K562 (cell line): ENCODE data around the gene RHCG. TPM values are rescaled to one million over a fixed set of nuclear protein-coding genes. Genes with fewer than 3 reads are reported as not detected.

ENCODE experiments used
- ATAC-seq: fragments of 200-7000 bp; cut with Tn5 transposase; 3 replicates; pipeline ENCODE4 v1.9.1; 2020; ENCODE audit warnings: moderate library complexity
- BruUV-seq: library from RNA; stranded (reverse); fragments of 400-500 nt; replicated peaks from 2 replicates; lab custom pipeline; 2021; lab: Mats Ljungman, UMichigan
- CTCF ChIA-PET: fragments of 300-600 bp; formaldehyde crosslinking; extraction: SDS; loops from one replicate; lab custom pipeline; 2021; ENCODE audit warnings: low intra/inter-chr PET ratio; lab: Yijun Ruan, JAX
- POLR2A ChIA-PET: fragments of 300-600, 350-650 bp; sonication (Branson Sonifier 250); formaldehyde crosslinking; extraction: SDS; loops from one replicate; lab custom pipeline; 2021; ENCODE audit warnings: antibody characterized with exemption, inconsistent platforms; lab: Yijun Ruan, JAX
- DNase-seq, 4 experiments: peaks; one replicate each; pipeline versions ENCODE4 v3.0.0 to v3.0.0-alpha.2; 2011 to 2018; ENCODE audit warnings: low spot score in 3 of 4, mixed read lengths in 3 of 4; ENCODE audit errors: extremely low read depth in 1 of 4
- FAIRE-seq: peaks from 2 replicates; lab custom pipeline; 2011; peaks lifted over from hg19 to GRCh38; lab: Jason Lieb, UNC
- H2AFZ ChIP-seq: 2 replicates; pipeline ENCODE4 v1.6.0; 2011; ENCODE audit warnings: low read depth, low read length, control low read depth, inconsistent platforms
- H3K27ac ChIP-seq: fragments of 200-600 bp; 3 replicates; pipeline ENCODE4 v1.8.0; 2011; ENCODE audit warnings: low read depth, mild to moderate bottlenecking, control low read depth, inconsistent platforms, low read length, moderate library complexity, mixed read lengths; ENCODE audit errors: extremely low read depth
- H3K27me3 ChIP-seq, 2 experiments: fragments of 300-600 bp in 1 of 2; 2 replicates in 1 of 2; 3 replicates in 1 of 2; pipeline versions ENCODE4 v1.6.0 to v1.8.0; 2011; ENCODE audit warnings: inconsistent platforms in 2 of 2, low read length in 2 of 2, mild to moderate bottlenecking in 1 of 2, mixed read lengths in 1 of 2, moderate library complexity in 1 of 2; ENCODE audit not compliant: control insufficient read depth in 2 of 2, insufficient read depth in 2 of 2
- H3K36me3 ChIP-seq: fragments of 300-600 bp; 3 replicates; pipeline ENCODE4 v1.8.0; 2011; ENCODE audit warnings: mild to moderate bottlenecking, low read length, inconsistent platforms; ENCODE audit not compliant: control insufficient read depth, insufficient read depth
- H3K4me1 ChIP-seq, 2 experiments: fragments of 200-600 bp in 1 of 2; replicated peaks in 1 of 2; 2 replicates in 1 of 2; 3 replicates in 1 of 2; pipeline versions ENCODE4 v1.5.1 to v1.8.0; 2011; ENCODE audit warnings: inconsistent platforms in 2 of 2, low read length in 2 of 2, mild to moderate bottlenecking in 1 of 2, mixed read lengths in 1 of 2, moderate library complexity in 1 of 2; ENCODE audit not compliant: control insufficient read depth in 2 of 2, insufficient read depth in 2 of 2
- H3K4me2 ChIP-seq: 2 replicates; pipeline ENCODE4 v1.6.1; 2011; ENCODE audit warnings: low read length, control low read depth, inconsistent platforms, mixed read lengths; ENCODE audit not compliant: insufficient read depth
- H3K4me3 ChIP-seq: fragments of 200-600 bp; sonication (generic), shearing (Covaris generic); 2 replicates; pipeline ENCODE4 v1.5.1; 2016; ENCODE audit warnings: control low read depth, inconsistent platforms
- H3K79me2 ChIP-seq: fragments of 200-600 bp; 3 replicates; pipeline ENCODE4 v1.8.0; 2011; ENCODE audit warnings: low read length, inconsistent platforms; ENCODE audit not compliant: control insufficient read depth, insufficient read depth
- H3K9ac ChIP-seq, 2 experiments: 2 replicates each; pipeline versions ENCODE4 v1.6.0 to v1.6.1; 2011; ENCODE audit warnings: low read depth in 2 of 2, low read length in 2 of 2, control low read depth in 1 of 2, inconsistent platforms in 1 of 2, mild to moderate bottlenecking in 1 of 2, mixed read lengths in 1 of 2; ENCODE audit not compliant: insufficient read depth in 1 of 2
- H3K9me1 ChIP-seq: one replicate; pipeline ENCODE4 v1.6.0; 2011; ENCODE audit warnings: inconsistent platforms, mild to moderate bottlenecking, low read length, moderate library complexity; ENCODE audit not compliant: control insufficient read depth, insufficient read depth
- H3K9me3 ChIP-seq: replicated peaks from 2 replicates; pipeline ENCODE4 v1.5.1; 2011; ENCODE audit warnings: low read depth, low read length, inconsistent platforms; ENCODE audit not compliant: control insufficient read depth, insufficient read depth
- H4K20me1 ChIP-seq: replicated peaks from 2 replicates; pipeline ENCODE4 v1.6.1; 2011; ENCODE audit warnings: low read length, inconsistent platforms, mixed read lengths; ENCODE audit not compliant: control insufficient read depth, insufficient read depth
- BCOR ChIP-seq: fragments of 450-650 bp; IDR thresholded peaks from 2 replicates; pipeline ENCODE4 v1.6.1; 2016
- CHD2 ChIP-seq: IDR thresholded peaks from 2 replicates; pipeline ENCODE4 v1.6.1; 2011; ENCODE audit warnings: low read depth, low read length
- GATAD2A ChIP-seq: fragments of 450-650 bp; IDR thresholded peaks from 2 replicates; pipeline ENCODE4 v1.6.1; 2017
- L3MBTL2 ChIP-seq: fragments of 450-650 bp; IDR thresholded peaks from 2 replicates; pipeline ENCODE4 v1.6.1; 2016; ENCODE audit warnings: mild to moderate bottlenecking, moderate library complexity
- MCM7 ChIP-seq, 2 experiments: fragments of 450-650 bp; IDR thresholded peaks; 2 replicates each; pipeline ENCODE4 v1.6.1; 2016 to 2018
- NBN ChIP-seq: fragments of 450-650 bp; IDR thresholded peaks from 2 replicates; pipeline ENCODE4 v1.6.1; 2016; ENCODE audit warnings: low read depth, mild to moderate bottlenecking
- NFIC ChIP-seq: fragments of 450-650 bp; IDR thresholded peaks from 2 replicates; pipeline ENCODE4 v1.6.1; 2017; ENCODE audit warnings: mild to moderate bottlenecking, inconsistent platforms
- OTX1 ChIP-seq: fragments of 450-650 bp; formaldehyde crosslinking; IDR thresholded peaks from 2 replicates; pipeline ENCODE4 v1.4.0; 2022; ENCODE audit warnings: mild to moderate bottlenecking
- RHOXF2B ChIP-seq: fragments of 250-450 bp; sonication (Bioruptor Pico); conservative IDR thresholded peaks from 2 replicates; pipeline ENCODE4 v1.5.1; 2021
- TRIM24 ChIP-seq, 2 experiments: fragments of 450-650 bp; IDR thresholded peaks; 2 replicates each; pipeline ENCODE4 v1.6.1; 2016
- ZNF354B ChIP-seq: fragments of 250-450 bp; sonication (Bioruptor Pico); IDR thresholded peaks from 2 replicates; pipeline ENCODE4 v1.4.0; 2020
- ZNF778 ChIP-seq: fragments of 450-650 bp; formaldehyde crosslinking; IDR thresholded peaks from 2 replicates; pipeline ENCODE4 v1.4.0; 2020; ENCODE audit warnings: mild to moderate bottlenecking, moderate library complexity
- ZZZ3 ChIP-seq: fragments of 450-650 bp; IDR thresholded peaks from 2 replicates; pipeline ENCODE4 v1.6.1; 2016; ENCODE audit warnings: antibody characterized with exemption, mild to moderate bottlenecking, moderate library complexity
- WGBS: fragments of 100-300 bp; shearing (Covaris generic); methylation state at CpG from one replicate; pipeline ENCODE4 v1.1.6; 2016; ENCODE audit warnings: low coverage, mixed read lengths; ENCODE audit not compliant: insufficient coverage; ENCODE audit errors: missing lambda C conversion rate; 5-methylcytosine and 5-hydroxymethylcytosine counted together
- in situ Hi-C: fragments of 300-500 bp; cut with MboI; formaldehyde crosslinking; loops from 4 replicates; pipeline ENCODE4 v1.15.0; 2018; ENCODE audit warnings: inconsistent platforms, mixed read lengths
- intact Hi-C: fragments of 100-400 bp; cut with micrococcal nuclease; formaldehyde crosslinking; loops from 2 replicates; pipeline ENCODE4 v1.14.2; 2022
- polyA plus RNA-seq, 8 experiments: library from polyadenylated mRNA; depleted of rRNA in 4 of 8; stranded (reverse) in 5 of 8; unstranded in 3 of 8; fragments of >200 nt; fragmentation: Nextera tagmentation in 2 of 8; fragmentation: Illumina TruSeq in 1 of 8; extraction: Ambion mirVana in 2 of 8; extraction: Trizol in 1 of 8; gene quantifications; 2 replicates each; pipeline versions ENCODE4 v1.2.1 to v1.2.3, GENCODE V29; 2011 to 2014; ENCODE audit warnings: inconsistent platforms in 1 of 8, missing spikeins in 1 of 8
- total RNA-seq, 7 experiments: library from RNA; depleted of rRNA in 6 of 7; stranded (reverse); fragments of >200 nt in 6 of 7; fragmentation: Illumina TruSeq in 2 of 7; extraction: Trizol in 2 of 7; gene quantifications; 2 replicates each; pipeline versions ENCODE4 v1.2.1 to v1.2.3, GENCODE V29; 2011 to 2021; ENCODE audit warnings: low replicate concordance in 1 of 7
- TF ChIP-seq, protein P1 (sequence below): fragments of 250-450 bp; sonication (Bioruptor Pico); IDR thresholded peaks from 2 replicates; pipeline ENCODE4 v1.4.0; 2020; ENCODE audit warnings: mild to moderate bottlenecking, moderate library complexity, borderline replicate concordance
- TF ChIP-seq, protein P2 (sequence below): fragments of 150-350 bp; conservative IDR thresholded peaks from 2 replicates; pipeline ENCODE4 v1.6.1; 2014; ENCODE audit warnings: low read length

Gene RHCG
- total and polyA plus RNA-seq, 9 of the 15 experiments (the other 6 are each of a cell fraction or from before 2014, with no cell fraction given) = not detected

DNA sequence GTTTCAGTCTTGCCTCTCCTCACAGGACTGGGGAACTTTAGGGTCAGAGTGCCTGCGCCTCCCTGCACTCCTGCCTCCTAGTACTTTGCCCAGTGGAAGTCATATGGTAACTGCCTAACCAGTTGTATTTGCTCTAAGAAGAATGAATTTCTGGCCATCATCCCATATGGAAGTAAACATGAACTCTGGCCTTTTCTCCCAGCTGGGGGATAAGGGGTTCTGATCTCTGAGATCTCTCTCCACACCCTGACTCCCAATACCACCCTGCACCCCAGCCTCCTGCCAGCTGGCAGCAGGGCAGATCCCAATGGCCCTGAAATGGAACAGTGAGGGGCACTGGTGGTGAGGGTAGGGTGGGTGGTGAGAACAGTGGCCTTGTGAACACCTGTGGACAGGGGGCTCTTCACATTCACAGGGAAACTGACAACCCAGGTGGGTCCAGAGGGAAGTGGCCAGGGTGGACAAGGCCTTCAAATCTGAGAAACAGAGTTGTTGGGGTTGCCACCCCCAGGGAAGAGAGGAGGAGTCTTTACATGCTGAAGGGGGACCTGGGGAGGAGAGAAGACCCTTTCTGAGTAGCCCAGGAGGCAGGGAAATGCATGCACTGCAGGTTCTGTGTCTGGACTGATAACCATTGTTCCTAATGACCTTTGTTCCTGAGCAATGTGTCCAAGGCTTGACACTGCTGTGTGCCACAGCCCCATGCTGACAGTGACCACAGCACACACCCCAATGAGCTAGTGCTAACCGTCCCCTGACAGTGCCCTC is 36.9 kb downstream of the RHCG start:
- H3K9ac ChIP-seq = no peak overlapping the region
- in situ Hi-C loops = no loop called here
- no peak overlapping the region for H3K4me3 ChIP-seq
- no peaks in the 10 kb centered on the region for H3K9me1 ChIP-seq
- WGBS = 0% methylated on average over 2 of the region's 2 CpGs
- FAIRE-seq (no peak), DNase-seq (no peak), ATAC-seq (no peak)
- ChIA-PET POLR2A (no interaction called here), CTCF (no interaction called here)
- no peak overlapping the region for H2AFZ ChIP-seq
- TF ChIP-seq ZNF778 (CRISPR knock-in tag) (no peak), RHOXF2B (CRISPR knock-in tag) (no peak), CHD2 (no peak), ZZZ3 (no peak), NFIC (no peak), L3MBTL2 (no peak), BCOR (no peak), TRIM24 (IDR thresholded peaks at IDR 0.05) (no peak), OTX1 (CRISPR knock-in tag) (no peak), MCM7 (IDR thresholded peaks at IDR 0.05) (no peak), GATAD2A (no peak), ZNF354B (CRISPR knock-in tag) (no peak), NBN (no peak)
- TF ChIP-seq, protein P1, sequence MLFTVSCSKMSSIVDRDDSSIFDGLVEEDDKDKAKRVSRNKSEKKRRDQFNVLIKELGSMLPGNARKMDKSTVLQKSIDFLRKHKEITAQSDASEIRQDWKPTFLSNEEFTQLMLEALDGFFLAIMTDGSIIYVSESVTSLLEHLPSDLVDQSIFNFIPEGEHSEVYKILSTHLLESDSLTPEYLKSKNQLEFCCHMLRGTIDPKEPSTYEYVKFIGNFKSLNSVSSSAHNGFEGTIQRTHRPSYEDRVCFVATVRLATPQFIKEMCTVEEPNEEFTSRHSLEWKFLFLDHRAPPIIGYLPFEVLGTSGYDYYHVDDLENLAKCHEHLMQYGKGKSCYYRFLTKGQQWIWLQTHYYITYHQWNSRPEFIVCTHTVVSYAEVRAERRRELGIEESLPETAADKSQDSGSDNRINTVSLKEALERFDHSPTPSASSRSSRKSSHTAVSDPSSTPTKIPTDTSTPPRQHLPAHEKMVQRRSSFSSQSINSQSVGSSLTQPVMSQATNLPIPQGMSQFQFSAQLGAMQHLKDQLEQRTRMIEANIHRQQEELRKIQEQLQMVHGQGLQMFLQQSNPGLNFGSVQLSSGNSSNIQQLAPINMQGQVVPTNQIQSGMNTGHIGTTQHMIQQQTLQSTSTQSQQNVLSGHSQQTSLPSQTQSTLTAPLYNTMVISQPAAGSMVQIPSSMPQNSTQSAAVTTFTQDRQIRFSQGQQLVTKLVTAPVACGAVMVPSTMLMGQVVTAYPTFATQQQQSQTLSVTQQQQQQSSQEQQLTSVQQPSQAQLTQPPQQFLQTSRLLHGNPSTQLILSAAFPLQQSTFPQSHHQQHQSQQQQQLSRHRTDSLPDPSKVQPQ (CRISPR knock-in tag) = no peak
- TF ChIP-seq, protein P2, sequence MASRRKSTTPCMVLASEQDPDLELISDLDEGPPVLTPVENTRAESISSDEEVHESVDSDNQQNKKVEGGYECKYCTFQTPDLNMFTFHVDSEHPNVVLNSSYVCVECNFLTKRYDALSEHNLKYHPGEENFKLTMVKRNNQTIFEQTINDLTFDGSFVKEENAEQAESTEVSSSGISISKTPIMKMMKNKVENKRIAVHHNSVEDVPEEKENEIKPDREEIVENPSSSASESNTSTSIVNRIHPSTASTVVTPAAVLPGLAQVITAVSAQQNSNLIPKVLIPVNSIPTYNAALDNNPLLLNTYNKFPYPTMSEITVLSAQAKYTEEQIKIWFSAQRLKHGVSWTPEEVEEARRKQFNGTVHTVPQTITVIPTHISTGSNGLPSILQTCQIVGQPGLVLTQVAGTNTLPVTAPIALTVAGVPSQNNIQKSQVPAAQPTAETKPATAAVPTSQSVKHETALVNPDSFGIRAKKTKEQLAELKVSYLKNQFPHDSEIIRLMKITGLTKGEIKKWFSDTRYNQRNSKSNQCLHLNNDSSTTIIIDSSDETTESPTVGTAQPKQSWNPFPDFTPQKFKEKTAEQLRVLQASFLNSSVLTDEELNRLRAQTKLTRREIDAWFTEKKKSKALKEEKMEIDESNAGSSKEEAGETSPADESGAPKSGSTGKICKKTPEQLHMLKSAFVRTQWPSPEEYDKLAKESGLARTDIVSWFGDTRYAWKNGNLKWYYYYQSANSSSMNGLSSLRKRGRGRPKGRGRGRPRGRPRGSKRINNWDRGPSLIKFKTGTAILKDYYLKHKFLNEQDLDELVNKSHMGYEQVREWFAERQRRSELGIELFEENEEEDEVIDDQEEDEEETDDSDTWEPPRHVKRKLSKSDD = no peak
- intact Hi-C loops = no loop called here
- no peaks in the 10 kb centered on the region for H3K9me3 ChIP-seq
- no peak overlapping the region for H3K27ac ChIP-seq
- no peaks in the 10 kb centered on the region for H3K36me3 ChIP-seq
- no peaks in the 10 kb centered on the region for H3K79me2 ChIP-seq
- H3K27me3 ChIP-seq = peaks cover 0 to 4% of the 10 kb centered on the region in 2 experiments; a peak in 1 of 5 replicates
- BruUV-seq = no TSS peak
- no peaks in the 10 kb centered on the region; the same call in 1 of the 2 replicates for H4K20me1 ChIP-seq
- no peak overlapping the region for H3K4me2 ChIP-seq
- H3K4me1 ChIP-seq = no peaks in the 10 kb centered on the region
